ENCODE measurements around the gene FOXN3. TPM values are rescaled to one million over a fixed set of nuclear protein-coding genes. Genes with fewer than 3 reads are reported as not detected.
A peak's percentile ranks its signal among the peaks of the same experiment; 100 is the strongest.

FOXN3 gene
- total RNA-seq, 1 experiment from 2014 or later: 21.0 TPM

- no peak for DNase-seq (ENCODE audit: low read depth)
Observed at GRCh38 chr14:89336338-89336737, 80.7 kb downstream of the FOXN3 start.

- DNase-seq (ENCODE audit: low read depth): no peak
Observed at GRCh38 chr14:89332031-89332430, 85.0 kb downstream of the FOXN3 start.

GRCh38 chr14:89331398-89331797, 85.6 kb downstream of the FOXN3 start:
- no peak for DNase-seq (ENCODE audit: low read depth)

- DNase-seq (ENCODE audit: low read depth): peak; percentile 90
Observed at GRCh38 chr14:89330236-89331002, 86.6 kb downstream of the FOXN3 start.

GRCh38 chr14:89327771-89328212, 89.2 kb downstream of the FOXN3 start:
- peak; percentile 19 for DNase-seq (ENCODE audit: low read depth)

- no peak for DNase-seq (ENCODE audit: low read depth)
Observed at GRCh38 chr14:89325959-89326358, 91.1 kb downstream of the FOXN3 start.

- no peak for DNase-seq (ENCODE audit: low read depth)
Observed at GRCh38 chr14:89325299-89325883, 91.6 kb downstream of the FOXN3 start.

- DNase-seq (ENCODE audit: low read depth): no peak
Observed at GRCh38 chr14:89324501-89325298, 92.3 kb downstream of the FOXN3 start.

- no peak for DNase-seq (ENCODE audit: low read depth)
Observed at GRCh38 chr14:89320381-89321000, 96.5 kb downstream of the FOXN3 start.

GRCh38 chr14:89319687-89320086, 97.3 kb downstream of the FOXN3 start:
- DNase-seq (ENCODE audit: low read depth): no peak

- DNase-seq (ENCODE audit: low read depth): no peak
Observed at GRCh38 chr14:89317051-89317691, 99.9 kb downstream of the FOXN3 start.

GRCh38 chr14:89315493-89316470, 101.3 kb downstream of the FOXN3 start:
- DNase-seq (ENCODE audit: low read depth): no peak

- no peak for DNase-seq (ENCODE audit: low read depth)
Observed at GRCh38 chr14:89314274-89314673, 102.8 kb downstream of the FOXN3 start.

- no peak for DNase-seq (ENCODE audit: low read depth)
Observed at GRCh38 chr14:89312932-89313331, 104.1 kb downstream of the FOXN3 start.

GRCh38 chr14:89310211-89310610, 106.8 kb downstream of the FOXN3 start:
- DNase-seq (ENCODE audit: low read depth): no peak

GRCh38 chr14:89309670-89310177, 107.3 kb downstream of the FOXN3 start:
- DNase-seq (ENCODE audit: low read depth): no peak

- no peak for DNase-seq (ENCODE audit: low read depth)
Observed at GRCh38 chr14:89308232-89308959, 108.6 kb downstream of the FOXN3 start.

GRCh38 chr14:89307409-89307808, 109.6 kb downstream of the FOXN3 start:
- DNase-seq (ENCODE audit: low read depth): no peak

- DNase-seq (ENCODE audit: low read depth): peak; percentile 42
Observed at GRCh38 chr14:89304972-89305703, 111.9 kb downstream of the FOXN3 start.

All from LHCN-M2 (cell line).